ENCODE measurements around the gene HASPIN. TPM values are rescaled to one million over a fixed set of nuclear protein-coding genes. Genes with fewer than 3 reads are reported as not detected.

Gene HASPIN
- total RNA-seq, 2 donors from 2014 or later = 14.7 to 24.6 TPM

DNA sequence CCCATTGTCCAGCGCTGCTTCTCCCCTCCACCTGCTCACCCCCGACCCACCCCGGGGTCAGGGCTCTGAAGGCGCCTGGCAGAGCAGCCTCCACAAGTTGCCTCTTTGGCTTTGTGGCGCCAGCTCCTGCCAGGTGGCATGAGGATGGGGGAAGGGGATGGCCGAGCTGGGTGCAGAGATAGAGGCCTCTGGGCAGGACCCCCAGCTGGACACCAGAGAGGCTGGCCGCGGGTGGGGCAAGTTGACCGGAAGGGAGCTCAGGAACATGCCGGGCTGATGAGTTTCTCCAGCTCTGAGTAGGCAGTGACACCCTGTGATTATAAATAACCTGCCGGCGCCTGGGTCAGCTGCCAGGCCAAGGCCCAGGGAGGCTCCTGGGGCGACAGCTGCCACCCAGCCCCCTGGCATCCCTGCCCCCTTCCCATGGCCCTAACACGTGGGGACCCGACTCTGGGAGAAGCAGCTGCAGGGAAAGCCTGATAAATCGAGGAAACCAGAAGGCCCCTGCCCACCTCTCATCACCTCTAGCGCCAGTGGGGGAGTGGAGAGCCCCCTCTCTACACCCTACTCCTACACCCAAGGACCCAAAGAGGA is 28.5 kb upstream of the HASPIN start:
- Mint-ChIP-seq H3K4me1 (no peaks in the 10 kb centered on the region), H3K4me3 (peak overlapping the region; percentile 50), H3K36me3 (ENCODE audit: low read depth) (no peaks in the 10 kb centered on the region), H3K9me3 (peaks cover 11% of the 10 kb centered on the region), H3K27ac (no peak overlapping the region), H3K27me3 (ENCODE audit: insufficient read depth) (peaks cover 55% of the 10 kb centered on the region)
- Histone ChIP-seq H3K4me1 (ENCODE audit: control insufficient read depth, insufficient read depth, low read length) (no peaks in the 10 kb centered on the region), H3K9ac (ENCODE audit: extremely low read depth, low read length, poor library complexity, severe bottlenecking) (no peak overlapping the region), H3K4me3 (ENCODE audit: low read length) (peak overlapping the region; percentile 58), H3K27me3 (ENCODE audit: control insufficient read depth, insufficient read depth, low read length, poor library complexity, severe bottlenecking) (peaks cover 50% of the 10 kb centered on the region), H3K9me3 (ENCODE audit: control insufficient read depth, low read length) (peaks cover 8% of the 10 kb centered on the region), H3K36me3 (ENCODE audit: control insufficient read depth, insufficient read depth, low read length) (no peaks in the 10 kb centered on the region), H3K27ac (ENCODE audit: low read depth, low read length) (no peak overlapping the region)
- DNase-seq = peak; percentile 62
- WGBS, 2 experiments (ENCODE audit: insufficient coverage in 1 of 2, insufficient read length in 1 of 2) = 28 to 33% methylated on average over 5 to 16 of the region's 17 CpGs
- TF ChIP-seq, protein P1, sequence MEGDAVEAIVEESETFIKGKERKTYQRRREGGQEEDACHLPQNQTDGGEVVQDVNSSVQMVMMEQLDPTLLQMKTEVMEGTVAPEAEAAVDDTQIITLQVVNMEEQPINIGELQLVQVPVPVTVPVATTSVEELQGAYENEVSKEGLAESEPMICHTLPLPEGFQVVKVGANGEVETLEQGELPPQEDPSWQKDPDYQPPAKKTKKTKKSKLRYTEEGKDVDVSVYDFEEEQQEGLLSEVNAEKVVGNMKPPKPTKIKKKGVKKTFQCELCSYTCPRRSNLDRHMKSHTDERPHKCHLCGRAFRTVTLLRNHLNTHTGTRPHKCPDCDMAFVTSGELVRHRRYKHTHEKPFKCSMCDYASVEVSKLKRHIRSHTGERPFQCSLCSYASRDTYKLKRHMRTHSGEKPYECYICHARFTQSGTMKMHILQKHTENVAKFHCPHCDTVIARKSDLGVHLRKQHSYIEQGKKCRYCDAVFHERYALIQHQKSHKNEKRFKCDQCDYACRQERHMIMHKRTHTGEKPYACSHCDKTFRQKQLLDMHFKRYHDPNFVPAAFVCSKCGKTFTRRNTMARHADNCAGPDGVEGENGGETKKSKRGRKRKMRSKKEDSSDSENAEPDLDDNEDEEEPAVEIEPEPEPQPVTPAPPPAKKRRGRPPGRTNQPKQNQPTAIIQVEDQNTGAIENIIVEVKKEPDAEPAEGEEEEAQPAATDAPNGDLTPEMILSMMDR (conservative IDR thresholded peaks at IDR 0.05) = no peak

DNA sequence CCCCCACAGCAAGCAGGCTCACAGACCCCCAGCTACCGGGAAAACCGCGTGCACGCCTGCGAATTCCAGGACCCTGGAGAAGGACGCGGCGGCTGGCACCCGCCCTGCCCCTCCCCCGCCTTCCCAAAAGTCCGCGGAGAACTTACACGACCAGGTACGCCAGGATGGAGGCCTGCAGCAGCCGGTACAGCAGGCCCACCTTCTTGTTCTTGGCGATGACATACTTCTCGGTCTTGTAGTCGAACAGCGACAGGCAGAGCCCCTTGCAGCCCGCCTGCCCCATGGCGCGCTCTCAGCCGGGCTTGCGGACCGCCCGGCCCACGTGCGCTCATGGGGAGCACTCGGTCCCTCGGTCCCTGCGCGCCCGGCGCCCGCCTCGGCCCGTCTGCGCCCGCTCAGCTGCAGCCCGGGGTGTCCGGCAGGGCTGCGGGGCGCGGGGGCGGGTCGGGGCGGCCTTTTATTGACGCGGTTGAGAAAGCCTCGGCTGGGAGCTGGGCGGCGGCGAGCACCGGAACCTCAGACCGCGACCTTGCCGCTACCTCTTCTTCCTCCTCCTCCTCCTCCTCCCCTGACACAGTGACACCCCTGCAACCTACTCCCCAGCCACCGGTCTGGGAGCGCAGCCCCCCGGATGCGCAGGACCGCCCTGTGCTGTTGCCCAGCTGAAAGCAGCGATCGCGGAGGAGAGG is 27.8 kb upstream of the HASPIN start, which contains the start of gene P2RX5:
P2RX5 (minus strand) TSS at position 433 of the 689 bp plus-strand sequence; CDS start at position 283, 150 bp downstream.
- peak; percentile 94 for DNase-seq
- no peaks in the 10 kb centered on the region for H3K36me3 Mint-ChIP-seq (ENCODE audit: low read depth)
- Histone ChIP-seq H3K4me1 (ENCODE audit: control insufficient read depth, insufficient read depth, low read length) (no peaks in the 10 kb centered on the region), H3K36me3 (ENCODE audit: control insufficient read depth, insufficient read depth, low read length) (no peaks in the 10 kb centered on the region), H3K9ac (ENCODE audit: extremely low read depth, low read length, poor library complexity, severe bottlenecking) (no peak within 1 kb of the TSS), H3K27me3 (ENCODE audit: control insufficient read depth, insufficient read depth, low read length, poor library complexity, severe bottlenecking) (peaks cover 50% of the 10 kb centered on the region), H3K4me3 (ENCODE audit: low read length) (peak within 1 kb of the TSS; percentile 58), H3K9me3 (ENCODE audit: control insufficient read depth, low read length) (peaks cover 8% of the 10 kb centered on the region), H3K27ac (ENCODE audit: low read depth, low read length) (no peak within 1 kb of the TSS)
- H3K4me1 Mint-ChIP-seq = no peaks in the 10 kb centered on the region
- peak within 1 kb of the TSS; percentile 50 for H3K4me3 Mint-ChIP-seq
- WGBS, 2 experiments (ENCODE audit: insufficient coverage in 1 of 2, insufficient read length in 1 of 2) = 0 to 1% methylated on average over 10 to 59 of the region's 65 CpGs
- peaks cover 11% of the 10 kb centered on the region for H3K9me3 Mint-ChIP-seq
- H3K27ac Mint-ChIP-seq = no peak within 1 kb of the TSS
- TF ChIP-seq, protein P1 (conservative IDR thresholded peaks at IDR 0.05) = no peak
- H3K27me3 Mint-ChIP-seq (ENCODE audit: insufficient read depth) = peaks cover 55% of the 10 kb centered on the region

DNA sequence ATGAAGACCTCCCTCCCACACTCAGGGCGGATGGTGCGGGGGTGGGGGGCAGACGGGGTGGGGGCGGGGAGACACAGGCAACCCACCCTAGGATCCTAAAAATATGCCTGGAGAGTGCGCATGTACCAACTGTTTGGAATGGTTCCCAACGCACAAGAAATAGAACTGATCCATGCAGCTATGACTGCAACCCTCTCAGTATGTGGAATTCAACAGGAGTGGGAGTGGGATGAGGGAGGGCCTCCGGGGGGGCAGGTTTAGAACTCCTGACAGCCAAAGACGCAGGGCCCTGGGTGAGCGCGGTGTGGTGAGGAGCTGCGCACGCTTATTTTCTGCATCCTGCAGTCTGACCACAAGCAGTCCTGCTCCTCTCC is 26.6 kb upstream of the HASPIN start:
- TF ChIP-seq, protein P1 (conservative IDR thresholded peaks at IDR 0.05) = no peak
- Histone ChIP-seq H3K4me1 (ENCODE audit: control insufficient read depth, insufficient read depth, low read length) (no peaks in the 10 kb centered on the region), H3K4me3 (ENCODE audit: low read length) (no peak overlapping the region), H3K9ac (ENCODE audit: extremely low read depth, low read length, poor library complexity, severe bottlenecking) (no peak overlapping the region), H3K27me3 (ENCODE audit: control insufficient read depth, insufficient read depth, low read length, poor library complexity, severe bottlenecking) (peaks cover 50% of the 10 kb centered on the region), H3K9me3 (ENCODE audit: control insufficient read depth, low read length) (peaks cover 8% of the 10 kb centered on the region), H3K36me3 (ENCODE audit: control insufficient read depth, insufficient read depth, low read length) (no peaks in the 10 kb centered on the region), H3K27ac (ENCODE audit: low read depth, low read length) (no peak overlapping the region)
- DNase-seq = no peak
- H3K27me3 Mint-ChIP-seq (ENCODE audit: insufficient read depth) = peaks cover 55% of the 10 kb centered on the region
- H3K27ac Mint-ChIP-seq = no peak overlapping the region
- WGBS, 2 experiments (ENCODE audit: insufficient coverage in 1 of 2, insufficient read length in 1 of 2) = 77 to 83% methylated on average over 9 to 12 of the region's 12 CpGs
- peaks cover 17% of the 10 kb centered on the region for H3K9me3 Mint-ChIP-seq
- H3K36me3 Mint-ChIP-seq (ENCODE audit: low read depth) = no peaks in the 10 kb centered on the region
- no peak overlapping the region for H3K4me3 Mint-ChIP-seq
- no peaks in the 10 kb centered on the region for H3K4me1 Mint-ChIP-seq

All from endodermal cell (in vitro differentiated cells).